Placental epithelial cell (primary cell): ENCODE measurements around the gene PSME2. TPM values are rescaled to one million over a fixed set of nuclear protein-coding genes. Genes with fewer than 3 reads are reported as not detected.

Source experiments
- total RNA-seq: library from RNA; depleted of rRNA; stranded (reverse); fragments of >200 nt; gene quantifications from 2 replicates; pipeline ENCODE4 v1.2.3, GENCODE V29; 2012

PSME2 gene, protein sequence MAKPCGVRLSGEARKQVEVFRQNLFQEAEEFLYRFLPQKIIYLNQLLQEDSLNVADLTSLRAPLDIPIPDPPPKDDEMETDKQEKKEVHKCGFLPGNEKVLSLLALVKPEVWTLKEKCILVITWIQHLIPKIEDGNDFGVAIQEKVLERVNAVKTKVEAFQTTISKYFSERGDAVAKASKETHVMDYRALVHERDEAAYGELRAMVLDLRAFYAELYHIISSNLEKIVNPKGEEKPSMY
- 32.6 and 48.4 TPM in 2 replicates for total RNA-seq

DNA sequence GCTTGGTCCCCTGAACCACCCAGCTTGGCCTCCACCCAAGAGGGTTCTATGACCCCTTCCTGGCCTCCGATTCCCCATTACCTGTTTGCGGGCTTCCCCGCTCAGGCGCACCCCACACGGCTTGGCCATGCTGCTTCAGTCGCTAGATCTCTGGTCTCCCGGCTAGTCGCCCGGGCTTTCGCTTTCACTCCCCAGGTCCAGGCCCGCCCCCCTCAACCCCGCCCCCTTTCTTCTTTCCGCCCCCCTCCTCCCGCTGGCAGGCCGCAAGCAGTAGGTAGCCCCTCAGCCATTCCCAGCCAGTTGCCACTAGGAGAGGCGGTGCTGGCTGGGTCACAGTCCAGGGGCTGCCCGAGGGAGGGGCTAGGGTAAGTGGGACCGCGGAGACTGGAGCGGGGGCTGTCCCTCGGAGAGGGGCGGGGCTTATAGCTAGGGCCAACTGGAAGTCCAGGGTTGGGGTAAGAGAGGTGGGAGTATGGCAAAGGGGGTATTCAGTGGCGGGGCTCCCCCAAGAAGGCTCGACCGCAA is at the start of gene PSME2:
TSS of gene PSME2 (minus strand) at position 158 of the 525 bp plus-strand sequence. CDS start at position 129, 29 bp downstream.

DNA sequence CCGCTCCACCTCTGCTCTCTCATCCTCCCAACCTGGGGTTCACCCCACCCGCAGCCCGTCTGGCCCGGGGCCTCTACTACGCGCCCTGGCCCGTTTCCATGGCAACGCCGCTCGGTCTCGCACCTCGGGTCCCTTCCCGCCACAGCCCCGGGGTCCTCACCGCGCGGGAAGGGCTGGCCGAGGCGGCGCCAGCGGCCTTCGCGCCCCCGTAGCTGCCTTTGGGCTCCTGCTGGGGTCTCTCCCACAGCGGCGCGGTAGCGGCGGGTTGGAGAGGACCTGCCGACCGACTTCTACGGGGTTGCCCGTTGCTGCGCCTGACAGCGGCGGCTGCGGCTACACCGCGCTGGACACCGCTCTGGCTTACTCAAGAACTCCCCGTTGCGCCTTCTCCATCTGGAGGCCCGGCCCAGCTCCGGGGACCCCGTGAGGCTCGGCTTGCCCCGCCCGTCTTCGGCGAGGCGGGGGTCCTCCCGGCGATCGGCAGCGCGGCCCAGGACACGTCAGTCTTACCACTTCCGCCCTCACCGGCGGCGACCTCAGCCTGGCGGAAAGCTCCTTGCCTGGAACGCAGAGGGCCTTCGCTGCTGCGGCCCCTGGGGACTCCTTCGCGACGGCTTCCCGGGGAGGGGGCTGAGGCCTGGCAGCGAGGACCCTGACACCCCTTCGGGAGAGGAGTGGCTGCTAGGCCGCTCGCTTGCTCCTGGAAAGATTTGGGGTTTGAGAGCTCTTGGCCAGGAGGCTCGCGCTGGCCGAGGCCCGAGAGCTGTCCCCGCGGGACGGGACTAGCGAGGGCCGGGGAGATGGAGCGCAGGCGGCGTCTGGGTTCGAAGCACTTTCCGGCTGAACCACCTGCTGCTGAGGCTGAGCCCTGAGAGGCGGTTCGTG is 49.0 kb upstream of the PSME2 start, which contains the start of gene TM9SF1:
TSS of gene TM9SF1 (minus strand) at position 256 of the 885 bp plus-strand sequence. CDS start 422 bp downstream, outside the sequence.

DNA sequence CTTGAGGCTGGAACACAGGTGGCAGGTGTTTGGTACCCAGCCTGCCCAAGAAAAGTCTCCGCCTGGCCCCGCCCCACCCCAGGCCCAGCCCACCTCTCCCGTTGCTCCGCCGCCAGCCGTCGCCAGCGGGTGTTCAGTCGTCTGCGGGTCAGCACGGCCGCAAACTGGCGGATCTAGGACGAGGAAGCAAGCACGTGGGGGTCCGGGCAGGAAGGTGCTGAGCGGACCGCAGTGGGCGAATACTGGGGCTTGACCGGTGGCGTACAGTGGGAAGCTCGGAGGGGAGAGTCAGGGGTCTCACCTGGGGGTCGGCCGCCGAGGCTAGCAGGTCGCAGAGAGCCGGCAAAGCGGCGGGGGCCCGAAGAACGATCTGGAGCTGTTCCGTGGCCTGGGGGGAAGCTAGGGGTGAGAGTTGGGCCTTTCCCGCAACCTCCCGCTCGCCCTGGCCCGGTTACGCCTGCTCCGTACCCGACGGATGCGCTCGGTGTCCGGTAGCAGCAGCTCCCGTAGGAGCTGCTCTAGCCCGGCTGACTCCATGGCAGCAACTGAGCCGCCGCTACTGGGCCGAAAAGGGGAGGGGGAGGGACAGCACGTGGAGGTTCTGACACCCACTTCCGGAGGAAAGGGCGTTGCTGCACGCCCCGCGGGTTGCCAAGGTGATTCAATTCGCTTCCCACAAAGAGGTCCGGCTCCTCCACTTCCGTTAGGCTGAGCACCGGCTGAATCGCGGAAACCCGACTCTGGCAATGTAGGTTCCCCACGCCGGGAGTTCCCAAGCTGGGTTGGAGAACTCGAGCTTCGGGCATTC is 42.0 kb upstream of the PSME2 start, which contains the start of gene IPO4:
TSS of gene IPO4 (minus strand) at position 566 of the 808 bp plus-strand sequence. CDS start at position 537, 29 bp downstream.

DNA sequence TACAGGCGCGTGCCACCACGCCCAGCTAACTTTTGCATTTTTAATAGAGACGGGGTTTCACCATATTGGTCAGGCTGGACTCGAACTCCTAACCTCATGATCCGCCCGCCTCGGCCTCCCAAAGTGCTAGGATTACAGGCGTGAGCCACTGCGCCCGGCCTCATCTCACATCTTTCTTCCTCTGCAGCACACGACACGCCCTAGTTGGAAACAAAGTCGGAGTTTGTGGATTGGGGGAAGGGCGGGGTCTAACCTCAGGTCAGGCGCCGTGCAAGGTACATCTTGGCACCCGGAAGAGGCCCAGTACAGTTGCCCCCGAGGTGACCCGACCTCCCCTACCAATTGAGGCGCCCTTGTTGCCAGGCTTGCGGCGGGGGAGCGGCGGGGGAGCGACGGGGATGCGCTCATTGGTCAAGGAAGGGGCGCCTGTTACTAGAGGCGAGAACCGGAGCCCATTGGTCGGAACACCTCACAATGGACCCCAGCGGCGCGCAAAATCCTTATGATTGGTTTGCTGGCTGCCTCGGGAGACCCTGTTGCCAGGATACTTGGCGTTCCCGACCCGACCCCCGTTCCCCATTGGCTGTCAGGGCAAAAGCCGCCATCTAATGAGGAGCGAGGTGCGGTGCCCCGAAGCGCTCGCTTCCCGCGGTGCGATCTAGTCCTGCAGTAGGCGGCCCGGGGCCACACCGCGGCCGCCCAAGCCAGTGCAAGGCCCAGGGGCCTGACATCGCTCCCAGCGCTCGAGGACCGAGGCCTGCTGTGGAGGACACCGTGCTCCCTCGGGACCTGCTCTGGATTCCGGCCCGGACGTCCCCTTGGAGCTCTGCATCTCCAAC is 25.2 kb upstream of the PSME2 start, which contains the start of gene REC8:
TSS of gene REC8 (plus strand) at position 659 of the 839 bp plus-strand sequence. CDS start 473 bp downstream, outside the sequence.

DNA sequence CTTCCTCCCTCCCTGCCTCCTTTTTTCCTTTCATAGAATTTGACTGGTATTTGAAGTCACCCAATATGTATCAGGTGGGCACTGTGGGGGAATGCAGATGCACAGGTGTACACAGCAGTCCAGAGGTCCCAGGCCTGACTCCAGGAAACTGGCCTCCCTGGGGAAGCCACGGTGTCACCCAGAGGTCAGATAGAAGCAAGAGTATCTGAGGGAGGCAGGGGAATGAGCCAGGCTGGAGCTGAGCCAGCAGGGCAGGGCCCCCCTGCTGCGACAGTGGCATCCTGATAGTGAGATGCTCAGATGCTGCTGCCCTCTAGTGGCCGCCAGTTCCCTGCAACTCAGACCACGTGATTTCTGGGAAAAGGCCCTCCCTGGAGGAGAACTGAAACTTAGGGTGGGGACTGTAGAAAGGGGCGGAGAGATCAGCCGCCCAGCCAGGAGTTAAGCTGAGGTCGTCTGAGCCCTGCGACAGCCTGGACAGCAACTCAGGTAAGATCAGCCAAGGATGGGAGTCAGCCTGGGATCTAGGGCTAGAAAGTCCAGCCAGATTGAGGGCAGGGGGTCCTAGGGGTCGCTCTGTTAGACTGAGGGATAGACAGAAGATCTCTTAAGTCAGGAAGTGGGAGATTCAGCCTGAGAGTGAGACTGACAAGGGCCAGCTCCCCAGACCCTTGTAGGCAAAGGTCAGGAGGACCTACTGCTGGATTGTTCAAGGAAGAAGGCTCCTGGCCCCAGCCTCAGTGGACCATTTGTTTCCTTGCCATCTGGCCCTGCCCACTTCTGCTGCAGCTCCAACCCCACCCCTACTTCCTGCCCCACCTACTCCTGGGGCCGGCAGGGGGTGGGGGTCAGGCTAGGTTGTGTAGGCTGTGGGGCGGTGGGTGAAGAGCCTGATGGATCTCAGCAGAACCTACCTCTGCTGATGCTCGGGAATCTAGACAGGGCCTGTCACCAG is 14.7 kb upstream of the PSME2 start, which contains the start of gene IRF9:
TSS of gene IRF9 (plus strand) at position 416 of the 955 bp plus-strand sequence. CDS start 880 bp downstream, outside the sequence.

DNA sequence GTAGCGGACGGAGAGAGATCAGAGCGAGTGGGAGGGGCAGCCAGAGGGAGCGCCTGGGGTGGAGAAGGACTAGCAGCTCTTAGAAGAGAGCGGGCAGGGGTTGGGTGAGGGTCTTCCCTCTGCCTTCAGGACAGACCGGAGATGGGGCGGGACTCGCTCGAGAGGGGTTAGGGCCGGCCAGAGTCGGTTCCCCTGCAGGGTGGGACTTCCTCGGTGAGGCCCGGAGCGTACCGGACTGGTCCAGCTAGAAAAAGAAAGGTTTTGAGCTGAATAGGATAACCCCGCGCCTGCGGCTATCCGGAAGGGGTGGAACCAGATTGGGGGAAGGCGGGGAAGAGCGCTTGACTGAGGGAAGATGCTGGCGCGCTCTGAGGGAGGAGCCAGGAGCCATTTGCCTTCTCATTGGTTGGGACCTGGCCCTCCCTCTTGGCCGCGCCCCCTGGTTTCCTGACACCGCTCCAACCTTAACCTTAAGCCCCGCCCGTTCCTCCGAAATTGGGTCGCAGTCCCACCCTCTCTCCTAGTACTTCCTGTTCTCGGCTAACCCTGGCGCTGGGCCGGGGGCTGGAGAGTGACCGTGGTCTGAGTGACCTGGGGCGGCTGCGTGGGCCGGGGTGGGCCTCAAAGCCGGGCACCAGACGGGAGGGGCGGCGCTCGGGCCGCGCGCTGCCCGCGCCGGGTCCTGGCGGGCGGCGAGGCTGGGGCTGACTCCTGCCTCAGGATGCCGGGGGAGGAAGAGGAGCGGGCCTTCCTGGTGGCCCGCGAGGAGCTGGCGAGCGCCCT is 759 bp upstream of the PSME2 start, which contains the start of gene RNF31:
TSS of gene RNF31 (plus strand) at position 521 of the 783 bp plus-strand sequence. CDS start at position 722, 201 bp downstream.

DNA sequence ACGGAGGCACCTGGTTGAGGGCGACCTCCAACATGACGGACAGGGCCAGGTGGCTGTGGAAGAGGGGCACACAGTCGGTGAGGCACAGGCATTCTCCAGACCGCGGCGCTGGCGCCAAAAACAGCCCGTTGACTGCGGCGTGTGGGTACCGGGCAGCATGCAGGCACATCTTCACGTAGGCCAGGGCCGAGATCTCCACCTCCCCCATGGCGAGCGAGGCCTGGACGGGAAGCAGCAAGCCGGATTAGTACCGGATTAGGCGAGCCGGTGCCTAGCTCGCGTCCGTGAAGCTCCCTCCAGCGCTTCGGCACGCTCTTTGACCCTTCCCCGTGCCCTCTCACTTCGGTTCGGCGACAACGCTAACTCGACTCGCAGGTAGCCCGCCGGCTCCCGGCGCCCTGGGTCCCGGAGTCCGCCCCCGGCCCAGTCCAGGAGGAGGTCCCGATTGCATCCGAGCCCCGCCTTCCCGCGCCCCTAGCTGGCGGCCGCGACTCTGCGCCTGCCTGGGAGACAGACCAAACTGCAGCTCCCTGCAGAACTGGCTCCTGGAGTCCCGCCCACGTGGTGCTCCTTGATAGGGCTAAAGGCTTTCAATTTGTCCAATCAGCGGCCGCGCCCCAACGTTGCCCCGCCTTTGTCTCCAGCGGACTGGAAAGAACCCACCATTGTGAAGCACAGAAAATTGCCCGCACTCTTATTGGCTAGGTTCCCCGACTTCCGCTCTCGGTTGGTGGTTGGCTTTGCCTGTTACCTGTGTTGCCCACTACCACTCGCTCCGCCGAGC is 5.1 kb downstream of the PSME2 start, which contains the start of gene EMC9:
TSS of gene EMC9 (minus strand) at position 495 of the 784 bp plus-strand sequence. CDS start at position 208, 287 bp downstream.

DNA sequence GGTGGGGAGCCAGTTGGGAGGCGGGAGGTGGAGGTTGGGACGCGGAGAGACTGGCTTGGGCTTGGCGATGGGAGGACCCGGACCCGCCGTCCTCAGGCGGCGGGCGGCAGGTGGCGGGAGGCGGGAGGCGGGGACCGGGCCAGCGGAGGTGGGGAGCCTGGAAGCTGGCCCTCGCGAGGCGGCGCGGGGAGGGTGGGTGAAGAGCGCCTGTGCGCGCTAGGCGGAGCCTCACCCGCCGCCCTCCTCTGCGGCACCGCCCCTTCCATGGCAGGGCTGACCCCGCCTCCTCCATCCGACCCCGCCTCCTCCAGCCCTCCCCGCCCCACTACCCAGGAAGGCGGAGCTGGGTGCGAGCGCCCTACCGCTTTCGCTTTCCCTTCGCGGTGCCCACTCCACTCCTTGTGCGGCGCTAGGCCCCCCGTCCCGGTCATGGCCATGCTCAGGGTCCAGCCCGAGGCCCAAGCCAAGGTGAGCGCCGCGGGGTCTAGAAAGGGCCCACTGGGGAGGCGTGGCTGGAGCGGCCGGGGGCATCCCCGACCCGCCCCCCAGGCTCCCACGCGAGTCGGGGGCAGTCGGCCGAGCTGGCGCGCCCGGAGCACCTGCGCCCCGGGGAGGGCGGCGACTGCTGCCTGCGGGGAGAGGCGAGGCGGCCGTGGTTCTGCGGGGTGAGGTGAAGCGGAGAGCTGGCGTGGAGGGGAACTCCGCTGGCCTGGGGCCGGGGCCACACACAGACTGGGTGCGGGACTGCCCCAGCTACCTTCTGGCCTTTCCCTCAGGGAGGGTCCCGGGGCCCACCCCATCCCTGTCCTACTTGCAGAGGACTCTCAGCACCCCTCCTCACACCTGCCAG is 10.4 kb downstream of the PSME2 start, which contains the start of gene PSME1:
TSS of gene PSME1 (plus strand) at position 361 of the 850 bp plus-strand sequence. CDS start at position 430, 69 bp downstream.

DNA sequence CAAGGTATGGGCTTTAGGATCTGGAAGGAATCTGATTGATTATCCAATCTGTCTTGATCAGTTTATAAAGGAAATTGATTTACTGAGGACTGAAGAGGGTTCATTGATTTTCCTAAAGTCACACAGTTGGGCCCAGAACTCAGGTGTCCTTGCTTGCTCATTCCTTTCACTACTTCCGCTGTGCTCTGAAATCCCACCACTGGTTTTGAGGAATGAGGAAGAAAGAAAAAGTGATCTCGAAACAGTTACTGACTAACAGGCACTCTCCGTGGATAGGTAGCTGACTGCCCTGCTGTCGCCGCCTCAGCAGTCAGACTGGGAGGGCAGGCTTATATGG is 16.1 kb downstream of the PSME2 start, which contains the start of gene FITM1:
TSS of gene FITM1 (plus strand) at position 280 of the 337 bp plus-strand sequence. CDS start 905 bp downstream, outside the sequence.

DNA sequence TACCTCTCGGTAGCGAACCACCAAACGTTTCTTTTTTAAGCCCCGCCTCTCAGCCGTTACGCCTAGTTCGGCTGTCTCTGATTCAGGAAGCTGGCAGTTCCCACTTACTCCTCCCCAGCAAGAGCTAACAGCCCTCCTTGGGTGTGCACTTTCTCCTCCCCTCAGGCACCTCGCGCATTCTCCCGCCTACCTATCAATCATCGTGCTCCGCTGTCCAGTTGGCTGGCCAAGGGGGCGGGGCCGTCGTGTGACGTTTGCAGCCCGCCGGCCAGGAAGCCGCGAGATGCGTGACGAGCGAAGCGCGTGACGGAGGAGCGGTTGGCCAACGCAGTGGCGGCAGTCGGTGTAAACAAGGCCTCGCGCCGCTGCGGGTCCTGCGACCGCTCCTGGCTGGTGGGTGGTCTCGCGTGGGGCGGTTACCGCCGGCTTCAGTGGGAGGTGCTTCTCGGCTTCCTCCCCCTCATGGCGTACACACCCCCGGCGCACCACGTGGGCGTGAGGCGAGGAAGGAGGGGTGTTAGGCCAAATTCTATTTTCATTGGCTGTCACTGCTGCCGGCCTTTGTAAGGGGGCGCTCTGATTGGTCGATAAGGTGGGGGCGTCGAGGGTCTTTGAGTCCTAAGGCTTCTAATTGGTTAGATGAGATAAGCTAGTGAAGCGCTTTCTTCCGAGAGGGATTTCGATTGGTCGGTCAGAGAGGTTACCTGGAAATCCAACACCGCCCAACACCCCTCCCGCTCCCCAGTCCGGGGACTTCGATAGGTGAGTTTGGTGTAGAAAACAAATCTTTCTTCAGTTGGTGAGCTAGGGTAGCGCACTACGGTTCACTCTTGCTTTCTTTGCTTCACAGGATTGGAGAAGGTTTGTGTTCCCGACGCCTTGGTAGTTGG is 31.6 kb downstream of the PSME2 start, which contains the start of the genes DCAF11 and NRL:
TSS of gene DCAF11 (plus strand) at position 246 of the 890 bp plus-strand sequence. CDS start 818 bp downstream, outside the sequence.
TSS of gene NRL (minus strand) at position 418 of the 890 bp plus-strand sequence. CDS start 32,101 bp downstream, outside the sequence.

DNA sequence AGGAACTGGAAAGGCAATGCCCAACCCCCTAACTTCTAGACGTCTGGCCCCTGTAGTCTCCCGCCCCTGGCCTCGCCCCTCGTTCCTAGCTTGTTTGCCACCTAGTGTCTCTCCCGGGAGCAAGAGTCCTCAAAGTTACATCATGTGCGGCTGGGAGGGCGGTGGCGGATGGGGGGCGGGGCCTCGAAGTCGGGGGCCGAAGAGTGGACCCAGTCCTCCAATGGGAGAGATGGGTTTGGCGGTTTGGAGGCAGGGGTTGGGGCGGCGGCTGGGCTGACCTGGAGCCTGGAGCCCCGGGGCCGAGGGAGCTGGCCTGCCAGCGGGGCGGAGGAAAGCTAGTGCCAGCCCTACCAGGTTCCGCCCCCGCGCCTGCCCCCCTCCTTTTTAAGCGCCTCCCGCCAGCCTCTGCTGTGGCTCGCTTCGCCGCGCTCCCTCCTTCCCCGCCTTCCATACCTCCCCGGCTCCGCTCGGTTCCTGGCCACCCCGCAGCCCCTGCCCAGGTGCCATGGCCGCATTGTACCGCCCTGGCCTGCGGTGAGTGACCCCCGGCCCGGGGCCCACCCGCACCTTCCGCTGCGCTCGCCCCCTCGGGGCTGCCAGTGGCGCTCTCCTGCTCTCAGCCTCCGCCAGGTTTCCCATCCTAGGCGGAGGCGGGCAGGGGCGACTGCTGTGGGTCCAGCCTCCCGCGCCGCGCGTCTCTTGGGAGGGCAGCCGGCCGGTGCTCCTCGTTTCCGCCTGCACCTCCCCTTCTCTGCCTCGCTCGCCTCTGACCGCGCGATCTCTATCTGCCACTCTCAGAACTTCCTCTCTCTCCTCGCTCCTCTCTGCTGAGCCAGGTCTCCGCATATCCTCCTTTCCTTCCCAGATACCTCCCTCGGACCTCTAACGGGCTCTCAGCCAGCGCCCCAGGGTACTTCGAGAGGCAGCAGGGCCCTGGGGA is 52.2 kb downstream of the PSME2 start, which contains the start of gene PCK2:
TSS of gene PCK2 (plus strand) at position 411 of the 940 bp plus-strand sequence. CDS start at position 506, 95 bp downstream.

